Effector memory CD4-positive, alpha-beta T cell (primary cell): ENCODE results near the gene NR1H4.
"Not testable (repeated sequence)": the region's sequence is repeated elsewhere in the genome, so short reads cannot be mapped to it uniquely, and the experiment has no call there.

Source experiments
- DNase-seq, 3 donors: peaks; one replicate each; pipeline ENCODE4 v3.0.0-alpha.2; 2020
- H3K27ac ChIP-seq: 2 replicates; pipeline ENCODE4 v1.7.0; 2013; ENCODE audit warnings: mild to moderate bottlenecking, low read length, moderate library complexity; ENCODE audit not compliant: insufficient read depth, poor library complexity, severe bottlenecking
- H3K27me3 ChIP-seq: replicated peaks from 2 replicates; pipeline ENCODE4 v1.7.0; 2013; ENCODE audit warnings: mild to moderate bottlenecking, low read length; ENCODE audit not compliant: insufficient read depth, control insufficient read depth, poor library complexity, severe bottlenecking
- H3K36me3 ChIP-seq: 2 replicates; pipeline ENCODE4 v1.7.0; 2013; ENCODE audit warnings: mild to moderate bottlenecking, low read length, moderate library complexity; ENCODE audit not compliant: control insufficient read depth, insufficient read depth
- H3K4me1 ChIP-seq: 2 replicates; pipeline ENCODE4 v1.7.0; 2013; ENCODE audit warnings: low read length, mild to moderate bottlenecking; ENCODE audit not compliant: control insufficient read depth, insufficient read depth, poor library complexity, severe bottlenecking
- H3K4me3 ChIP-seq: 2 replicates; pipeline ENCODE4 v1.7.0; 2013; ENCODE audit warnings: low read length, low read depth, mild to moderate bottlenecking; ENCODE audit not compliant: insufficient read depth, poor library complexity, severe bottlenecking
- H3K9me3 ChIP-seq: 2 replicates; pipeline ENCODE4 v1.7.0; 2013; ENCODE audit warnings: mild to moderate bottlenecking, low read length, moderate library complexity; ENCODE audit not compliant: control insufficient read depth

NR1H4 gene

GRCh38 chr12:100502718-100503117 lies 29.1 kb downstream of the NR1H4 start:
- H3K9me3 ChIP-seq, H3K36me3 ChIP-seq, H3K4me1 ChIP-seq, H3K27me3 ChIP-seq, DNase-seq, H3K4me3 ChIP-seq, H3K27ac ChIP-seq: not testable (repeated sequence)

DNA sequence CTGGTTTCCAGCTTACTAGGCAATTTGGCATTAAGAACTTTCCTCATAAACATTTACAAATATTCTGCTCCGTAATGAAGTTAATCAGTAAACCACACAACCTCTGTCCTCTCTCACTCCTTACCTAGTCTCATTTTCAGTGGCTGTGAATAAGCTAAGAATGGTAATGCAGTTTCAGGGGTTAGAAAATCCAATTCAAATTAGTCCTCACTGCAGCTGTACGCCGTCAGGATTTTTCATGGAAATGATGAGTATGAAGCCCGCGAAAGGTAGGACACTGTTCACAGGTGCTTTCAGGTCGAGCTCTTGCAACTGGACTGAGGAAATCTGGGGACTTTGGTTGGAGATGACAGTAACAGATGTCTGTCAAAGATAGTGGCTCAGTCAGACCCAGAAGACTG lies 29.6 kb downstream of the NR1H4 start:
- no peaks in the 10 kb centered on the region for H3K4me1 ChIP-seq
- H3K27ac ChIP-seq = no peak overlapping the region
- DNase-seq = no peak
- H3K4me3 ChIP-seq = no peak overlapping the region
- no peaks in the 10 kb centered on the region for H3K36me3 ChIP-seq
- H3K9me3 ChIP-seq = no peaks in the 10 kb centered on the region
- H3K27me3 ChIP-seq = no peaks in the 10 kb centered on the region

GRCh38 chr12:100504804-100505203 lies 31.1 kb downstream of the NR1H4 start:
- Histone ChIP-seq H3K9me3 (no peaks in the 10 kb centered on the region), H3K27ac (no peak overlapping the region), H3K27me3 (no peaks in the 10 kb centered on the region), H3K4me3 (no peak overlapping the region), H3K4me1 (no peaks in the 10 kb centered on the region), H3K36me3 (no peaks in the 10 kb centered on the region)
- no peak for DNase-seq

- no peak overlapping the region for H3K4me3 ChIP-seq
- no peak for DNase-seq
- no peak overlapping the region for H3K27ac ChIP-seq
- no peaks in the 10 kb centered on the region for H3K27me3 ChIP-seq
- H3K4me1 ChIP-seq = no peaks in the 10 kb centered on the region
- no peaks in the 10 kb centered on the region for H3K36me3 ChIP-seq
- no peaks in the 10 kb centered on the region for H3K9me3 ChIP-seq
Observed at GRCh38 chr12:100508751-100509150, 35.1 kb downstream of the NR1H4 start.

DNA sequence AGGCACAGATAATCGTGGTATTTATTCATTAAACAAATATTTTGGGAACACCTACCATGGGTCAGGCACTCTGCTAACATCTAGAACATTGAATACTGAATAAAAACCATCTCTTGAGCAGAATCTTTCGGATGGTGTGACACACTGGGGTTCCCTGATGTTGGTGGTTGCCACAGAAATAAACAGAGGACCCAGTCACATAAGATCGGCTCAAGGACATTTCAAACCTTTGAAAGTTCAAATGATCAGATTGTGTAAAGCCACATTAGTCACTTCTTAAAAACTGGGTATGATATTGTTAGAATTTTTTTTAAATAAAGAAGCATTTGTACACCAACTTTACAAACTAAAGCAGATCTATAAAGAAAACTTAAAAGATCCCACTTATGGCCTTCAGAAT lies 39.0 kb downstream of the NR1H4 start:
- H3K4me1 ChIP-seq = no peaks in the 10 kb centered on the region
- no peak overlapping the region for H3K27ac ChIP-seq
- no peaks in the 10 kb centered on the region for H3K36me3 ChIP-seq
- H3K4me3 ChIP-seq = no peak overlapping the region
- no peak for DNase-seq
- H3K27me3 ChIP-seq = no peaks in the 10 kb centered on the region
- H3K9me3 ChIP-seq = no peaks in the 10 kb centered on the region

GRCh38 chr12:100515968-100516367 lies 42.3 kb downstream of the NR1H4 start:
- no peak overlapping the region for H3K4me3 ChIP-seq
- no peaks in the 10 kb centered on the region for H3K4me1 ChIP-seq
- H3K9me3 ChIP-seq = no peaks in the 10 kb centered on the region
- H3K27ac ChIP-seq = no peak overlapping the region
- no peaks in the 10 kb centered on the region for H3K36me3 ChIP-seq
- no peaks in the 10 kb centered on the region for H3K27me3 ChIP-seq
- no peak for DNase-seq

- Histone ChIP-seq H3K4me1 (no peaks in the 10 kb centered on the region), H3K27me3 (no peaks in the 10 kb centered on the region), H3K36me3 (no peaks in the 10 kb centered on the region), H3K9me3 (no peaks in the 10 kb centered on the region), H3K27ac (no peak overlapping the region), H3K4me3 (no peak overlapping the region)
- DNase-seq = no peak
Observed at GRCh38 chr12:100518376-100518775, 44.7 kb downstream of the NR1H4 start.

GRCh38 chr12:100520048-100520769 lies 46.5 kb downstream of the NR1H4 start:
- Histone ChIP-seq H3K27me3 (no peaks in the 10 kb centered on the region), H3K36me3 (no peaks in the 10 kb centered on the region), H3K27ac (no peak overlapping the region), H3K4me1 (no peaks in the 10 kb centered on the region), H3K4me3 (no peak overlapping the region), H3K9me3 (no peaks in the 10 kb centered on the region)
- DNase-seq = no peak

DNA sequence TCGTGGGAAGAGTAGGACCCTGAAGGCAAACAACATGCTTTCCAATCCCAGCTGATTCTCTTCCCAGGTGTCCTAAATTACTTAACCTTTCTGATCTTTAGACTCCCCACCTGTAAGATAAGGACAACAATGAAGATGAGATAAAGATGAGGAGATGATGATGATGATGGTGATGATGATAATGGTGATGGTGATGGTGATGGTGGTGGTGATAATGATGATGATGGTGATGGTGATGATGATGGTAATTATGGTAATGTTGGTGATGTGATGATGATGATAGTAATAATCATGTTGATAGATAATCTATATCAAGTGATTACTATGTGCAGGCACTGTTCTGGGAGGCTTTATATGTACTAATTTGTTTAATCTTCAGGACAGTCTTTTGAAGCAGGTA lies 48.3 kb downstream of the NR1H4 start:
- H3K4me1 ChIP-seq = no peaks in the 10 kb centered on the region
- no peak overlapping the region for H3K27ac ChIP-seq
- no peaks in the 10 kb centered on the region for H3K27me3 ChIP-seq
- DNase-seq = no peak
- H3K9me3 ChIP-seq = no peaks in the 10 kb centered on the region
- H3K36me3 ChIP-seq = no peaks in the 10 kb centered on the region
- H3K4me3 ChIP-seq = no peak overlapping the region

GRCh38 chr12:100528034-100528433 lies 54.4 kb downstream of the NR1H4 start:
- H3K27ac ChIP-seq = no peak overlapping the region
- no peaks in the 10 kb centered on the region for H3K9me3 ChIP-seq
- no peak overlapping the region for H3K4me3 ChIP-seq
- no peak for DNase-seq
- H3K4me1 ChIP-seq = no peaks in the 10 kb centered on the region
- no peaks in the 10 kb centered on the region for H3K36me3 ChIP-seq
- no peaks in the 10 kb centered on the region for H3K27me3 ChIP-seq
